Muscle layer of duodenum (tissue), 2 donors: ENCODE measurements around the gene ZNF608.
A peak's percentile ranks its signal among the peaks of the same experiment; 100 is the strongest.

Experiments used
- H3K27ac ChIP-seq: one replicate; pipeline ENCODE4 v1.7.0; 2013; ENCODE audit warnings: mild to moderate bottlenecking, low read length
- H3K27me3 ChIP-seq: one replicate; pipeline ENCODE4 v1.7.0; 2013; ENCODE audit warnings: low read depth, mild to moderate bottlenecking, control low read depth, low read length
- H3K36me3 ChIP-seq, 2 donors: one replicate each; pipeline ENCODE4 v1.7.0; 2013; ENCODE audit warnings: low read length in 2 of 2, control low read depth in 1 of 2, mild to moderate bottlenecking in 1 of 2; ENCODE audit not compliant: insufficient read depth in 2 of 2, control insufficient read depth in 1 of 2
- H3K4me1 ChIP-seq, 2 donors: one replicate each; pipeline ENCODE4 v1.7.0; 2013; ENCODE audit warnings: low read length in 2 of 2, mild to moderate bottlenecking in 2 of 2, control low read depth in 1 of 2, moderate library complexity in 1 of 2; ENCODE audit not compliant: insufficient read depth in 2 of 2, control insufficient read depth in 1 of 2
- H3K4me3 ChIP-seq, 2 donors: one replicate each; pipeline ENCODE4 v1.7.0; 2013; ENCODE audit warnings: low read length in 2 of 2, low read depth in 1 of 2, mild to moderate bottlenecking in 1 of 2
- H3K9me3 ChIP-seq, 2 donors: one replicate each; pipeline ENCODE4 v1.7.0; 2013; ENCODE audit warnings: low read length in 2 of 2, control low read depth in 1 of 2, mild to moderate bottlenecking in 1 of 2; ENCODE audit not compliant: control insufficient read depth in 1 of 2
- donor health status: healthy.

ZNF608 gene

DNA sequence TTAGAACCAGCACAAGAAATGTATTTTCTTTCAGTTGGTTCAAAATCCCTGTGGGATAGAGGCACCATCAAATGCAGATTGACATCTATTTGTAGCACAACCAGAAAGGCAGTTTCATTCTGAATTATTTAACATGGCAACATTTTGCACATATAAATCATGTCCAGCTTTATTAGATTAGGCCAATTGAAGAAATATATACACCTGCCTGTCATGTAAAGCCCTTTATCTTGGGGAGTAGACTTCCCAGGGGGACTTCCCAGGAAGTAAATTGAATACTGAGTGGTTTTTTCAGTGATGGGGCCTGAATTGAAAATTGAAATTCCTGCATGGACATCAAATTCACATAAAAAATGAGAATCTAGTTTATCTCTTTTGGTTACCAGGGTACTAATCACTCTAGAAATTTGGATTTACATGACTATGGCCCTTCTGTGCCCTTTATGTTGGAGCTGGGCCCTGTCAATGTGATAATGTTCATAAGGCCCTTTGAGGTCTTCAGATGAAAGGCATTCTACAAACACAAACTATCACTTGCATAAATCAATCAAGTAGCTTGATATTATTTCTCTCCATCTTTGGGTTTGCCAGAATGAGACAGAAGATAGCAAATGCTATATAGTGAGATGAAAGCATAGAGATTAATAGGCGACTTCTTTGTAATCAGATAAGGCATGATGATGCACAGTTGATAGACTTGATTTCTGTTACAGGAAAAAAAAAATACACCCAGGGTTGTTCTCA lies 26.2 kb upstream of the ZNF608 start:
- H3K4me1 ChIP-seq = peaks cover 0 to 4% of the 10 kb centered on the region in 2 donors
- no peak overlapping the region for H3K27ac ChIP-seq

DNA sequence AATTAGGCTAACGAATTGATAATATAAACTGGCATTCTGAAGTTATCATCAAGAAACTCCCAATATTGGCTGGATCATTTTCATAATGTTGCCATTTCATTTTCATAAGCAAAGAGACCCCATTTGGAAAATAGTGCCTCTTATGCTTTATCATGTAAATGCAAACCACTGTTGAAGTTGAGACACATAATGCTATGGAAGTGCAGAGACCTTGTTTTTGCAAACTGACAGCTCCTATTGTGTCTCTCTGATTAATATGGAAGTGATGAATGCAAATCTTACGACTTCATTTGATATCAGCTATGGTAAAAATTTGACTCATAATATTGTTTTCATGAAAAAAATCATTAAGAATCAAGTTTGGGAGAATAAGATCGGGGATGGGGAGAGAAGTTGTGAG lies 25.3 kb upstream of the ZNF608 start:
- no peaks in the 10 kb centered on the region for H3K27me3 ChIP-seq
- H3K9me3 ChIP-seq = no peaks in the 10 kb centered on the region
- H3K27ac ChIP-seq = no peak overlapping the region
- H3K4me3 ChIP-seq = no peak overlapping the region
- peaks cover 0 to 4% of the 10 kb centered on the region in 2 donors for H3K4me1 ChIP-seq
- H3K36me3 ChIP-seq = no peaks in the 10 kb centered on the region

More for the DNA sequence above, 26.2 kb upstream of the ZNF608 start:
- Histone ChIP-seq H3K4me3 (no peak overlapping the region), H3K27me3 (no peaks in the 10 kb centered on the region), H3K9me3 (no peaks in the 10 kb centered on the region), H3K36me3 (no peaks in the 10 kb centered on the region)

DNA sequence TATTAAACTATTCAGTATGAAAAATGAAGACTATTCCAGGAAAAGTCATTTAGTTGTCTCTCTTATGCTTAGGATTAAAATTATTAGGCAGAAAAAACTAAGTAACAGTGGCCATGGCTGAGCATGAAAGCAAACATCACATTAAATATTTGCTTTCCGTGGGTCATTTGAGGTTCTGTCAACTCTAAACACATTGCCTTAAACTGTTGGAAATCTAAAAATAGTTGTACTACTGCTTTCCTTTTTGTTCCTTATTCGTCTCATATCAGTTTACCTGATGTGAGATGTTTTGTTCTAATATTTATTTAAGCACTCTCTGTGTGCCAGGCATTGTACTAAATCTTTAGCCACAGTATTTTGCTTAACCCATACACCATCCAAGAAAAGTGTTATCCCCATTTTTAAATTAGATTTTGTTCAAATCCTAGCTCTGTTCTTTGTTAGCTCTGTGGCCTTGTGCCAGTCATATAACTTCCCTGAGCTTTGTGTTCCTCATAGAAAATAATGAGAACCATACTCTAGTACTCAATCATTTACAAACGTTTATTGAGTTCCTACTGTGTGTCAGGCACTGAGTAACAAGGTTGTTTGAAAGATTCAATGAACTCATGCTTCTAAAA lies 18.7 kb upstream of the ZNF608 start:
- no peak overlapping the region for H3K27ac ChIP-seq
- no peaks in the 10 kb centered on the region for H3K36me3 ChIP-seq
- no peaks in the 10 kb centered on the region for H3K9me3 ChIP-seq
- no peak overlapping the region for H3K4me3 ChIP-seq
- H3K27me3 ChIP-seq = no peaks in the 10 kb centered on the region
- no peaks in the 10 kb centered on the region for H3K4me1 ChIP-seq

DNA sequence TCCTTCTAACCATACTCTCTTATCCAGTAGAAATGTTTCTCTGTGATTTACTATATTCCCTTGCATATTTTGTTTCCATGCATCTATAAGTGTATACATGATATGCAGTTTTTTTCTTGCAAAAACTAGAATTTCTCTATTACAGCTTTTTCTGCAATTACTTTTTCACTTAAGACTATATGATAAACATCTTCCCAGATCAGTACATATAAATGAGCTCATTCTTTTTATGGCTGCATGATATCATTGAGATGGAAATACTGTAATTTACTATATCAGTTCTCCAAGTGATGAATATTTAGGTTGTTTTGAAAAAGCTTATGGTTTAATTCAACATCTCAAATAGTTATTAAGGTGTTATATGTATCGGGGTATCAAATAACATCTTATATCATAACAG lies 18.1 kb upstream of the ZNF608 start:
- Histone ChIP-seq H3K36me3 (no peaks in the 10 kb centered on the region), H3K27me3 (no peaks in the 10 kb centered on the region), H3K4me1 (no peaks in the 10 kb centered on the region), H3K27ac (no peak overlapping the region), H3K9me3 (no peaks in the 10 kb centered on the region), H3K4me3 (no peak overlapping the region)

DNA sequence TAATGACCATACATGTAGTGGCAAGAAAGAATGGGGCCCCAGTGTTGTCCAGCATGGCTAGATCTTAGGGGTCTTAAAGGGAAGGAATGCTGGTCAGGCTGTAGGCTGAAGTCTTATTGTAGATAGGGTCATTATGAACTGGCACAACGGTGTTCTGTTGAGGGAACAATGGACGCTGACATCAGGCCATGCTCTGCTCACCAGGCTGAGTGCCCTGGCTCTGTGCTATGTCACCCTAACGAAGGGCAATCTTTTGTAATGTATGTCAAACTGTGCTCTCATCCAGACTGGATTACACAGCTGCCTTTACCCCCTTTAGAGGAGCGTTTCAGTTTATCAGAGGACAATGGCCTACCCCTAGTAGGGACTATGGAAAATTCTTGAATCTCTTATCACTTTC lies 14.6 kb upstream of the ZNF608 start:
- no peak overlapping the region for H3K4me3 ChIP-seq
- H3K27ac ChIP-seq = no peak overlapping the region
- H3K9me3 ChIP-seq = no peaks in the 10 kb centered on the region

DNA sequence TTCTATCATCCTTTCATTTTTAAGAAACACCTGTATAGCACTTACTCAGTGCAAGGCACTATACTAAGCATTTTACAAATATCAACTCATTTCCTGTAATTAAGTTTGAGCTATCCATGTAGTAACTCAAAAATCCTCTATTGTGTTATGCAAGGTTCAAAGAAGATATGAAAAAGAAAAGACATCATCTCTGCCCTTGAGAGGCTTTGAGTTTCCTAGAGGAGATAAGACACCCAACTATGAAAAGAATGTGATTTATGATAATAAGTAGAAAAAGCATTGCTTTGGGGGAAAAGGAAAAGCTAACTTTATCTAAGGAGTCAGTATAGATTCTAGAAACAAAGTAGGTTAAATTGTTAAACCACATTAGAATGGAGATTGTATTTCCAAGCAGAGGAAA lies 14.2 kb upstream of the ZNF608 start:
- H3K9me3 ChIP-seq = no peaks in the 10 kb centered on the region
- no peaks in the 10 kb centered on the region for H3K27me3 ChIP-seq
- H3K27ac ChIP-seq = no peak overlapping the region
- no peak overlapping the region for H3K4me3 ChIP-seq
- H3K4me1 ChIP-seq = no peaks in the 10 kb centered on the region
- no peaks in the 10 kb centered on the region for H3K36me3 ChIP-seq

More for the DNA sequence above, 14.6 kb upstream of the ZNF608 start:
- H3K36me3 ChIP-seq = no peaks in the 10 kb centered on the region
- H3K27me3 ChIP-seq = no peaks in the 10 kb centered on the region
- no peaks in the 10 kb centered on the region for H3K4me1 ChIP-seq

DNA sequence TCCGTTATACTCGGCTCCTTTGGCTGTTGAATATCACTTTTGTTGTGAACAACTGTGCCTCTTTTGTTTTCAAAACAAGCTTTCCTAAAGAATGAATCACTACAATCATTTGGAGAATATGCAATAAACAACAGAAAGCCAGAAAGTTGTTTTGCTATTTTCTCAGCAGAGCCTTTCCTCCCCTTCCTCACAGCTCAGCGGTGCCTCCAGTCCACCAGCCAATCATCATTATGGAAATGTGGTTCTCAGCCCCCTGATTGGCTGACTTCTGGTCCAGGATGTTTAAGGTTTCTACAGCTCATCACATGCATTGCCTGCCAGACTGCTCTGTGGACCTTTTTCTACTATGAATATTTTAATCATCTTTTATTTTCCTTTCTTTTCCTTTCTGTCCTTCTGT lies 9.1 kb upstream of the ZNF608 start:
- Histone ChIP-seq H3K9me3 (no peaks in the 10 kb centered on the region), H3K27me3 (no peaks in the 10 kb centered on the region), H3K4me3 (no peak overlapping the region), H3K36me3 (no peaks in the 10 kb centered on the region), H3K4me1 (no peaks in the 10 kb centered on the region), H3K27ac (no peak overlapping the region)

DNA sequence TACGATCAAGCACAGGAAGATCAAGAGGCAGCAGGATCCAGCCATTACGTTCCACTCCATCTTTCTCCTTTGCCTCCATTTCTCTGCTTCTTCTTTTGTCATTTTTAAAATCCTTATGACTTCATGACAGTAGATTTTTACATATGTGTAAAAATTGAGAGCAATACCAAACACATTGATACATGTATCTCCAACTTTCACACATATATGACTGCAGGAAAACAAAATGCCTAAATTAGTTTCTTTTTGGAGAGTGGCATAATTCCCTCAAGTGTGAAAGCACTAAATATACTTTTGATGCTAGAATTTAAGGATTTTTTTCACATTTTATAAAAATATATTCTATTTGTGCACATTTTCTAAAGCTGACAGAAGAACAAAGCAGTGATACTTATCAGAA lies 8.6 kb upstream of the ZNF608 start:
- no peaks in the 10 kb centered on the region for H3K4me1 ChIP-seq
- H3K4me3 ChIP-seq = no peak overlapping the region
- H3K27ac ChIP-seq = peak overlapping the region; percentile 19
- no peaks in the 10 kb centered on the region for H3K27me3 ChIP-seq
- H3K36me3 ChIP-seq = no peaks in the 10 kb centered on the region
- no peaks in the 10 kb centered on the region for H3K9me3 ChIP-seq

DNA sequence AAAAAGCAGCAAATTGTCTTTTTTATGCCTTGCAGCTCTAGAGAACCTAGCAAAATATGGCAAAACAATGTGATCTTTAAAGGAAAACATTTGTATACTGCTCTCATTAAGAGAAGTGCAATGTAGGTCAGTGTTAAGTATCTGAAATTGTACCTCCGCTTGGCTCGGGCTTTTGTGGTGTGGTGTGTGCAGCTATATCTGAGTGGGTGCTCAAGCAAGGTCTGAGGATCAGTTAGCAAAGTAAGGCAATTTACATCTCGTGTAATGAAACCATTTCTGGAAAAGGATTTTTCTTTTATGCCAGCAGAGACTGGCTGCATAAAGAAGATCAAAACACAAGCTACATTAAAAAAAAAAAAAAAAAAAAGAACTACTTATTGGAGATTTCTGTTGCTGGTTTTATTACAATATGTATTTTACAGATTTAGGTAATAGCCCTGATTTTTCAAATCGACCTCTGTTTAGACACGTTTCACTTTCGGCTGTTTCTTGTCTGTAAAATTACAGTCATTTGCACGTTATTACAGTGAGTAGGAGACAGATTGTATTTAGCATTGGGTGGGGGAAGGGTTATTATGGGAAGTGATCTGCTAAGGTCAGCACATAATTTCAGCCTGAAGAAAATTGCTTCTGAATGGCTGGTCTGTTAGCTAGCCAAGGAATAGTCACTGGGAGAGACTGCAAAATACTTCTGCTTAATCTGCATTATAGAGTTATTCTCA lies 7.9 kb upstream of the ZNF608 start:
- H3K27me3 ChIP-seq = no peaks in the 10 kb centered on the region
- H3K36me3 ChIP-seq = no peaks in the 10 kb centered on the region
- no peak overlapping the region for H3K27ac ChIP-seq
- no peaks in the 10 kb centered on the region for H3K9me3 ChIP-seq
- no peaks in the 10 kb centered on the region for H3K4me1 ChIP-seq
- no peak overlapping the region for H3K4me3 ChIP-seq

DNA sequence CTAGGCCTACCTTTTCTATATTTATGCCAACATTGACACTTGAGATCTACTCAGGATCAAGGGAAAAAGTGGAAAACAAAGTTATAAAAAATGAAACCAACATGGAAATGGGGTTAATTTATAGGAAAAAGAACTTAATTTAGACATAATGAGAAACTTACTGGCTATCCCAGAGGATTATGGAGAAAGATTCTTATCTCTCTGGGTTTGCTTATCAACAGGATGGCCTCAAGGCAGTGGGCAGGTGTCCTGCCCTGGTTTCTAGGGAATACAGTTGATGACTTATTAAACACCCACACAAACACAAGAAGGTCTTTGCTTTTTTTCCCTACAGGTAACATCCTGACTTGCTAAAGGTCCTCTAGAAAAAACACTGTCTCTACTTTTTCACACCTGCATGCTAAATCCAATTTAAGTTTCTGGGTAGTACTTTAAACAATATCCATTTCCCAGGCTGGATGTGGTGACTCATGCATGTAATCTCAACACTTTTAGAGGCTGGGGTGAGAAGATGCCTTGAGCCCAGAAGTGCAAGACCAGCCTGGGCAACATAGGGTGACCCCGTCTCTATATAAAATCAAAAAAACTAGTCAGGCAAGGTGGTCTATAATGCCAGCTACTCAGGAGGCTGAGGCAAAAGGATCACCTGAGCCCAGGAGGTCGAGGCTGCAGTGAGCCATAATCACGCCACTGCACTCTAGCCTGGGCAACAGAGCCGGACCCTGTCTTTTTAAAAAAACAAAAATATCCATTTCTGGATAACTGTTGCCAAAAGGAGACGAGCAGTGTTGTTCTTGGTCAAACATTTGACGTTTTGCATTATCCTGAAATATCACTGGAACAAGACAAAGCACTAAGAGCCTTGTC lies 6.6 kb upstream of the ZNF608 start:
- Histone ChIP-seq H3K27ac (no peak overlapping the region), H3K27me3 (no peaks in the 10 kb centered on the region), H3K9me3 (no peaks in the 10 kb centered on the region), H3K4me3 (no peak overlapping the region), H3K4me1 (no peaks in the 10 kb centered on the region), H3K36me3 (no peaks in the 10 kb centered on the region)

DNA sequence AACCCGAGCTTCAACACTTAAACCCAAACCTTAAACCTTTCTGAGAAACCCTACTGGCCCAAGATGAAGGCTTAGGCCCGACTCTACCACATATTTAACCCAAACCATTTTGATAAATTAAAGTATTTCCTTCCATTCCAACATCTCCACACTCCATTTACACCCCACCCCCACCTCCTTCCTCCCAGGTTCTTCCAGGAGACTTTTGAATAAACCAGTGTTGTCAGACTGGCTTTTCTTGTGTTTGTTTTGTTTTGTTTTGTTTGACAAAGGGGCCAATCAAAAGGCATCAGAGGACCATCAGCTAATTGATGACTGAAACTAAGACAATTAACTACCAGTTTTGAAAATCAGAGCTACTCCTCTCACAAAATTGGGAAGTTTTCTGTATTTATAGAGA lies 4.6 kb upstream of the ZNF608 start:
- Histone ChIP-seq H3K27ac (no peak overlapping the region), H3K36me3 (peaks cover 0 to 4% of the 10 kb centered on the region in 2 donors), H3K4me1 (no peaks in the 10 kb centered on the region), H3K4me3 (no peak overlapping the region), H3K27me3 (no peaks in the 10 kb centered on the region), H3K9me3 (no peaks in the 10 kb centered on the region)
